K562 (cell line): ENCODE measurements around the gene AMOTL1. TPM values are rescaled to one million over a fixed set of nuclear protein-coding genes. Genes with fewer than 3 reads are reported as not detected.

Experiments
- ATAC-seq: fragments of 200-7000 bp; cut with Tn5 transposase; 3 replicates; pipeline ENCODE4 v1.9.1; 2020; ENCODE audit warnings: moderate library complexity
- BruUV-seq: library from RNA; stranded (reverse); fragments of 400-500 nt; replicated peaks from 2 replicates; lab custom pipeline; 2021; lab: Mats Ljungman, UMichigan
- CTCF ChIA-PET: fragments of 300-600 bp; formaldehyde crosslinking; extraction: SDS; loops from one replicate; lab custom pipeline; 2021; ENCODE audit warnings: low intra/inter-chr PET ratio; lab: Yijun Ruan, JAX
- POLR2A ChIA-PET: fragments of 300-600, 350-650 bp; sonication (Branson Sonifier 250); formaldehyde crosslinking; extraction: SDS; loops from one replicate; lab custom pipeline; 2021; ENCODE audit warnings: antibody characterized with exemption, inconsistent platforms; lab: Yijun Ruan, JAX
- DNase-seq, 4 experiments: peaks; one replicate each; pipeline versions ENCODE4 v3.0.0 to v3.0.0-alpha.2; 2011 to 2018; ENCODE audit warnings: low spot score in 3 of 4, mixed read lengths in 3 of 4; ENCODE audit errors: extremely low read depth in 1 of 4
- FAIRE-seq: peaks from 2 replicates; lab custom pipeline; 2011; peaks lifted over from hg19 to GRCh38; lab: Jason Lieb, UNC
- H2AFZ ChIP-seq: 2 replicates; pipeline ENCODE4 v1.6.0; 2011; ENCODE audit warnings: low read depth, low read length, control low read depth, inconsistent platforms
- H3K27ac ChIP-seq: fragments of 200-600 bp; 3 replicates; pipeline ENCODE4 v1.8.0; 2011; ENCODE audit warnings: low read depth, mild to moderate bottlenecking, control low read depth, inconsistent platforms, low read length, moderate library complexity, mixed read lengths; ENCODE audit errors: extremely low read depth
- H3K27me3 ChIP-seq, 2 experiments: fragments of 300-600 bp in 1 of 2; 2 replicates in 1 of 2; 3 replicates in 1 of 2; pipeline versions ENCODE4 v1.6.0 to v1.8.0; 2011; ENCODE audit warnings: inconsistent platforms in 2 of 2, low read length in 2 of 2, mild to moderate bottlenecking in 1 of 2, mixed read lengths in 1 of 2, moderate library complexity in 1 of 2; ENCODE audit not compliant: control insufficient read depth in 2 of 2, insufficient read depth in 2 of 2
- H3K36me3 ChIP-seq: fragments of 300-600 bp; 3 replicates; pipeline ENCODE4 v1.8.0; 2011; ENCODE audit warnings: mild to moderate bottlenecking, low read length, inconsistent platforms; ENCODE audit not compliant: control insufficient read depth, insufficient read depth
- H3K4me1 ChIP-seq, 2 experiments: fragments of 200-600 bp in 1 of 2; replicated peaks in 1 of 2; 2 replicates in 1 of 2; 3 replicates in 1 of 2; pipeline versions ENCODE4 v1.5.1 to v1.8.0; 2011; ENCODE audit warnings: inconsistent platforms in 2 of 2, low read length in 2 of 2, mild to moderate bottlenecking in 1 of 2, mixed read lengths in 1 of 2, moderate library complexity in 1 of 2; ENCODE audit not compliant: control insufficient read depth in 2 of 2, insufficient read depth in 2 of 2
- H3K4me2 ChIP-seq: 2 replicates; pipeline ENCODE4 v1.6.1; 2011; ENCODE audit warnings: low read length, control low read depth, inconsistent platforms, mixed read lengths; ENCODE audit not compliant: insufficient read depth
- H3K4me3 ChIP-seq: fragments of 200-600 bp; sonication (generic), shearing (Covaris generic); 2 replicates; pipeline ENCODE4 v1.5.1; 2016; ENCODE audit warnings: control low read depth, inconsistent platforms
- H3K79me2 ChIP-seq: fragments of 200-600 bp; 3 replicates; pipeline ENCODE4 v1.8.0; 2011; ENCODE audit warnings: low read length, inconsistent platforms; ENCODE audit not compliant: control insufficient read depth, insufficient read depth
- H3K9ac ChIP-seq, 2 experiments: 2 replicates each; pipeline versions ENCODE4 v1.6.0 to v1.6.1; 2011; ENCODE audit warnings: low read depth in 2 of 2, low read length in 2 of 2, control low read depth in 1 of 2, inconsistent platforms in 1 of 2, mild to moderate bottlenecking in 1 of 2, mixed read lengths in 1 of 2; ENCODE audit not compliant: insufficient read depth in 1 of 2
- H3K9me1 ChIP-seq: one replicate; pipeline ENCODE4 v1.6.0; 2011; ENCODE audit warnings: inconsistent platforms, mild to moderate bottlenecking, low read length, moderate library complexity; ENCODE audit not compliant: control insufficient read depth, insufficient read depth
- H3K9me3 ChIP-seq: replicated peaks from 2 replicates; pipeline ENCODE4 v1.5.1; 2011; ENCODE audit warnings: low read depth, low read length, inconsistent platforms; ENCODE audit not compliant: control insufficient read depth, insufficient read depth
- H4K20me1 ChIP-seq: replicated peaks from 2 replicates; pipeline ENCODE4 v1.6.1; 2011; ENCODE audit warnings: low read length, inconsistent platforms, mixed read lengths; ENCODE audit not compliant: control insufficient read depth, insufficient read depth
- ARID3B ChIP-seq: fragments of 250-450 bp; sonication (Bioruptor Pico); IDR thresholded peaks from 2 replicates; pipeline ENCODE4 v1.4.0; 2020; ENCODE audit warnings: borderline replicate concordance
- KLF10 ChIP-seq: fragments of 250-450 bp; sonication (Bioruptor Pico); IDR thresholded peaks from 2 replicates; pipeline ENCODE4 v1.6.1; 2021; ENCODE audit warnings: matching md5 sums
- KLF6 ChIP-seq: fragments of 250-450 bp; sonication (Bioruptor Pico); IDR thresholded peaks from 2 replicates; pipeline ENCODE4 v1.4.0; 2020; ENCODE audit warnings: mild to moderate bottlenecking, moderate library complexity, borderline replicate concordance
- NR4A1 ChIP-seq, 2 experiments: fragments of 250-450 bp in 1 of 2; fragments of 450-650 bp in 1 of 2; sonication (Bioruptor Pico) in 1 of 2; IDR thresholded peaks; 2 replicates each; pipeline versions ENCODE4 v1.4.0 to v1.6.1; 2016 to 2020; ENCODE audit warnings: mild to moderate bottlenecking in 2 of 2, missing compliant biosample characterization in 1 of 2, missing genetic modification characterization in 1 of 2, moderate library complexity in 1 of 2
- SRF ChIP-seq, 2 experiments: fragments of 250-450, 450-650 bp in 1 of 2; sonication (Bioruptor Pico) in 1 of 2; sonication (generic) in 1 of 2; formaldehyde crosslinking; IDR thresholded peaks; 2 replicates each; pipeline versions ENCODE4 v1.5.0 to v1.5.1; 2020 to 2022; ENCODE audit warnings: mild to moderate bottlenecking in 1 of 2, missing genetic modification reagents in 1 of 2
- ZNF77 ChIP-seq: fragments of 250-450 bp; sonication (Bioruptor Pico); IDR thresholded peaks from 2 replicates; pipeline ENCODE4 v1.5.0; 2020
- ZNF785 ChIP-seq: fragments of 250-450 bp; sonication (Bioruptor Pico); IDR thresholded peaks from 2 replicates; pipeline ENCODE4 v1.4.0; 2020; ENCODE audit warnings: mild to moderate bottlenecking
- WGBS: fragments of 100-300 bp; shearing (Covaris generic); methylation state at CpG from one replicate; pipeline ENCODE4 v1.1.6; 2016; ENCODE audit warnings: low coverage, mixed read lengths; ENCODE audit not compliant: insufficient coverage; ENCODE audit errors: missing lambda C conversion rate; 5-methylcytosine and 5-hydroxymethylcytosine counted together
- in situ Hi-C: fragments of 300-500 bp; cut with MboI; formaldehyde crosslinking; loops from 4 replicates; pipeline ENCODE4 v1.15.0; 2018; ENCODE audit warnings: inconsistent platforms, mixed read lengths
- intact Hi-C: fragments of 100-400 bp; cut with micrococcal nuclease; formaldehyde crosslinking; loops from 2 replicates; pipeline ENCODE4 v1.14.2; 2022
- polyA plus RNA-seq, 8 experiments: library from polyadenylated mRNA; depleted of rRNA in 4 of 8; stranded (reverse) in 5 of 8; unstranded in 3 of 8; fragments of >200 nt; fragmentation: Nextera tagmentation in 2 of 8; fragmentation: Illumina TruSeq in 1 of 8; extraction: Ambion mirVana in 2 of 8; extraction: Trizol in 1 of 8; gene quantifications; 2 replicates each; pipeline versions ENCODE4 v1.2.1 to v1.2.3, GENCODE V29; 2011 to 2014; ENCODE audit warnings: inconsistent platforms in 1 of 8, missing spikeins in 1 of 8
- total RNA-seq, 7 experiments: library from RNA; depleted of rRNA in 6 of 7; stranded (reverse); fragments of >200 nt in 6 of 7; fragmentation: Illumina TruSeq in 2 of 7; extraction: Trizol in 2 of 7; gene quantifications; 2 replicates each; pipeline versions ENCODE4 v1.2.1 to v1.2.3, GENCODE V29; 2011 to 2021; ENCODE audit warnings: low replicate concordance in 1 of 7

The AMOTL1 gene
- total and polyA plus RNA-seq, 9 of the 15 experiments (the other 6 are each of a cell fraction or from before 2014, with no cell fraction given): 4.0 to 35.4 (median 14.0) TPM

- no peak for ATAC-seq
- ChIA-PET POLR2A (interaction anchor here (0.7 to 1.1 kb wide), 2 partner anchors 10 to 24 kb away, joined by 3 read pairs; no protein-coding TSS in a partner anchor), CTCF (no interaction called here)
- Histone ChIP-seq H3K79me2 (no peaks in the 10 kb centered on the region), H3K4me3 (no peak overlapping the region), H3K9ac (no peak overlapping the region), H3K4me2 (no peak overlapping the region), H3K27ac (no peak overlapping the region), H4K20me1 (no peaks in the 10 kb centered on the region), H3K9me1 (no peaks in the 10 kb centered on the region), H3K9me3 (no peaks in the 10 kb centered on the region), H3K4me1 (peaks cover 0 to 7% of the 10 kb centered on the region in 2 experiments; a peak in 2 of 5 replicates), H3K27me3 (no peaks in the 10 kb centered on the region), H2AFZ (no peak overlapping the region), H3K36me3 (peaks cover 70% of the 10 kb centered on the region)
- intact Hi-C loops: no loop called here
- no peak for DNase-seq
- FAIRE-seq: no peak
- WGBS: 45% methylated on average over 2 of the region's 2 CpGs
- TF ChIP-seq ZNF77 (CRISPR knock-in tag) (no peak), KLF6 (CRISPR knock-in tag) (no peak), NR4A1 (CRISPR knock-in tag; IDR thresholded peaks at IDR 0.05) (no peak), NR4A1 (tag; IDR thresholded peaks at IDR 0.05) (no peak), KLF10 (no peak), SRF (CRISPR knock-in tag; IDR thresholded peaks at IDR 0.05) (no peak), ZNF785 (CRISPR knock-in tag) (no peak), ARID3B (CRISPR knock-in tag) (no peak)
- no TSS peak for BruUV-seq
- in situ Hi-C loops: no loop called here
Measured at GRCh38 chr11:94857337-94857736, 89.2 kb downstream of the AMOTL1 start.
